Measurements from ENCODE around the gene TYMS.
"Not testable (repeated sequence)": the region's sequence is repeated elsewhere in the genome, so short reads cannot be mapped to it uniquely, and the experiment has no call there.

The TYMS gene

DNA sequence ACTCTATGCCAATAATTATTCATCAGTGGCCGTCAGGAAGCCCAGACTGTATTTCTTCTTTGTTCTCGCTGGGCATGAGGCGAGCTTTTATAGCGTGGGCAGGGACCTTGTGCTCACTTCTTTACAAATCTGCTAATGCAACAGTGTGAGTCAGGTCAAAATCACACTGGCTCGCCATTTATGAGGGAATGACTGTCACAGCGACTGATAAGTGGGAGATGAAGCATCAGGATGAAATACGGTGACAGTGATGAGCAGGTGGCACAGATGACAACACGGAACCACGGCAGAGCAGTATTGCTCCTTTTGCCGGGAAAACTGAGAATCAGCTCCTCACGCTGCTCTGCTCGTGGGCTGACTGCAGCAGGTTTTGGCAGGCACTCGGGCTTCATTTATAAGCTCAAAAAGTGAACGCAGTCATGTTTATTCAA is 20.5 kb downstream of the TYMS start:
- no peak for DNase-seq (ENCODE audit: low read depth in 2 of 2)

DNA sequence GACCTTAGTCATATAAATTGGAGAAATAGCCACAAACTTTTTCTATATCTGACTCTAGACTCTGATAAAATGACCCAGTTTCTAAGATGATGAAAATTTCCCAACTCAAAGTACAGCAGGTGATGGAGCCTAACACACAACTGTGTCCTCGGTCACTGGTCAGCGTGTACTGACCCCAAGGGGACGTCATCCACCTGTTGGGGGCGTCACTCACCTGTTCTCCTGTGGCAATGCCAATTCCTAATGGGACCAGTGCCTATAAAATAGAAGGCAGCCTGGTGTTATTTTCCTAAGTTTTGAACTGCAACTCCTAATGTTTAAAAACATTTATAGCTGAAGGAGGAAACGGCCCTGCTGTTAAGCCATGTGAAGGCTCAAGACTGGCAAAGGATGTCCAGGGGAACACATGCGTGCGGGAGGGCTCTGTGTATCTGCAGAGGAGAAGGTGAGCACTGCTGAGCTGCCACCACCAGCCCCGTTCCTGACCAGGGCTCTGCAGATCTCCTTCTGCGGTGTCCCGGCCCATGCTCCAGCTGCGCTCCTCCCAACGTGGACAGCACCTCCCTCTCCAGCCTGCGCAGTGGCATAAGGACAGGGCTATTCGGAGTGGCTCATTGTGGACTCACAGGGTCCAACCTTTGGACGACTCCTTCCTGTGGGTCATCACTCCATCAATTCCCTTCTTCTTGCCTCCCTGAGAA is 21.2 kb downstream of the TYMS start:
- no peak for DNase-seq (ENCODE audit: low read depth in 2 of 2)

DNA sequence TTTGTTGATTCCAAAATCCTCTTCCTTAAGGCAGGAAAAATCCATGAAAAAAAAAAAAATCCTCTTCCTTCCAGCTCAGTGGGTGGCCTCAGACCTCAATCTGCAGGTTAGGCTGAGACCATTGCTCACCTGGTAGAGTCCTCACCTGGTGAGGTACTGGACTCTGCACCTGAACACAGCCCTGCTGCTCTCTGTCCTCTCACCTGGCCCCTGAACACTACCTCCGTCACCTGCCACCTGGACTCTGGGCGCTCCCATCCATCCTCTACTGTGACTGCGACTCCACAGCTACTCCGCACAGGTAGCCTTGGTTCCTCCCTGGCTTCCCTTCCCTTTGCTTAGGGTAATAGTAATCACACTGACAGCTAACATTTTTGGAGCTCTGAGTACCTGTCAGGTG is 22.1 kb downstream of the TYMS start:
- no peak for DNase-seq (ENCODE audit: low read depth in 2 of 2)

DNA sequence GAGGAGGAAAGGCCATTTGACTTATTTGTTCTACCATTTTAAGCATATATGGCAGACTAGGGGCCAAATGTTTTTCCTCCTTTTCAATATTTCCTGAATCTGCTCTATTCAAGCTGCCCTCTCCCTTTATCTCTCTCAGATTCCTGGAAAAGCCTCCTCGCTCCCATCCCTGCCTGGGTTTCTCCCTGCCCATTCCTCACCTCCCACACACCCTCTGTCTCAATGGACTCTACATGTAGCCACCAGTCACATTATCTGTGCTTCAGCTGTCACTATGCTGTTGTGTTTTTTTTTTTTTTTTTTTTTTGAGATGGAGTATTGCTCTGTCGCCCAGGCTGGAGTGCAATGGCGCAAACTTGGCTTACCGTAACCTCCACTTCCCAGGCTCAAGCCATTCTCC is 22.9 kb downstream of the TYMS start:
- no peak for DNase-seq (ENCODE audit: low read depth in 2 of 2)

DNA sequence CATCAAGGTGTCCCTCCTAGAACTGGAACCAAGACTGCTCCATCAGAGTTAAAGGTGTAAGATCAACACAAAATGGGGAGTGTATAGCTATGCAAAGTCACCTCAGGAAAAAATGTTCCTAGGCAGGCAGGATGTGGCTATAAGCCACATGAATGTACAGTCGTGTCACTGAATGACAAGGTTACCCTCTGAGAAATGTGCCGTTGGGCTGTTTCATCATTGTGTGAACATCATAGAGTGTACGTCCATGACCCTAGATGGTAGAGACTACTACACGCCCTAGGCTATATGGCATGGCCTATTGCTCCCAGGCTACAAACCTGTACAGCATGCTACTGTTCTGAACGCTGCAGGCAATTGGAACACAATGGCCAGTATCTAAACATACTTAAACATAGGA is 24.5 kb downstream of the TYMS start:
- DNase-seq (ENCODE audit: low read depth in 2 of 2): no peak

DNA sequence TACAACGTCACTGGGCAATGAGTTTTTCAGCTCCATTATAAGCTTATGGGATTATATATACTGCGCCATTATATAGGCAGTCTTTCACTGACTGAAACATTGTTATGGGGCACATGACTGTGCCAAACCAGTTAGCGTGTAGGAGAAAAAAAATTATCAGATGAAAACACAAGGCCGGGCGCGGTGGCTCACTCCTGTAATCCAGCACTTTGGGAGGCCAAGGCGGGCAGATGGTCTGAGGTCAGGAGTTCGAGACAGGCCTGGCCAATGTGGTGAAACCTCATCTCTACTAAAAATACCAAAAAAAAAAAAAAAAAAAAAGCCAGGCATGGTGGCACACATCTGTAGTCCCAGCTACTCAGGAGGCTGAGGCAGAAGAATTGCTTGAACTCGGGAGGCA is 25.0 kb downstream of the TYMS start:
- not testable (repeated sequence) for DNase-seq (ENCODE audit: low read depth in 2 of 2)

DNA sequence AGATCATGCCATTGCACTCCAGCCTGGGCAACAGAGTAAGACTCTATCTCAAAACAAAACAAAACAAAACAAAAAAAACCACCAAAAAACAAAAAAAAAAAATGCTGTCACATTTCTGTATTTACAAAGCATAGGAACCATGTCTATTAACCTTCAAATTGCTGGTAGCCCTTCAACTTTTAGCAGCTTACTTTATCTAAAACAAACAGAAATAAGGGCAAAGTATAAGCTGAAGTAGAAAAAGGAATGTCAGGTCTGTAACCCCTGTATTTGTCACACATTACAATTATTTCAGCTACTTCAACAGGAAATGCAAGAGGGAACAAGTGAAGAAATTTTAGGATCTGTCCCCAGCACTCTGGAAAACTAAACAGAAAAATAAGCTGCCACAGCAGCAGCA is 25.4 kb downstream of the TYMS start:
- DNase-seq (ENCODE audit: low read depth in 2 of 2): no peak

DNA sequence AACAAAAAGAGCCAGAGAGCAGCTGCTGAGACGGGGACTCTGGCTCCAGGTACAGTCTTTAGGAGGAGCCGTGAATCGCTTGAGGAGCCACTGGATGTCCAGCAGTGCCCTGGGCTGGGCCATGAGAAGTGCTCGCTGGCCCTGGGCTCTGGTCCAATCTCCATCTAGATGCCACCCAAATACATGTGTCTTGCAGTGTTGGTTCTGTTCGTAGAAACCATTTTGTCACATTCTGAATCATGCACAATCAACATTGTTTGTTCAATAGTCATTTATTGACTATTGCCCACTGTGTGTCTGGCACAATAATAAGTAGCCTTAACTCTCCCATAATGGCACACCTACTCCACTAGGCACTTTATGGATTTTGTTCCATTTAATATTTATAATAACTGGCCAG is 26.1 kb downstream of the TYMS start:
- DNase-seq (ENCODE audit: low read depth in 2 of 2): no peak

DNA sequence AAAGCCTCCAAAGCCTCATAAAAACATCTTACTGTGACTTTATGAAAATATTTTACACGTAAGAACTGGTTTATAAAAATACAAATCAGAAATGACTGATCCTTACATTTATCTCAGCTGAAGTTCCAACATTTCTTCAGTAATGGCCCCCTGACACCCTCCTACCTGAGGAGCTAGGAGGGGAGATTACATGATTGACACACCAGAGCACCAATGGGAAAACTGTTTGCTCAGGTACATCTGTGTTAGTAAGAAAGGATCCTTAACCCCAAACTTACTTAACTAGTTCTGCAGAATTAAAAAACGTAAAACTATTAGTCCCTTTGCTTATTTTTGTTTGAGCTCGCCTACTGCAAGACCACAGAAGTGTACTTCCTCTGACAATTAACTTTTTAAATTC is 28.0 kb downstream of the TYMS start:
- no peak for DNase-seq (ENCODE audit: low read depth in 2 of 2)

DNA sequence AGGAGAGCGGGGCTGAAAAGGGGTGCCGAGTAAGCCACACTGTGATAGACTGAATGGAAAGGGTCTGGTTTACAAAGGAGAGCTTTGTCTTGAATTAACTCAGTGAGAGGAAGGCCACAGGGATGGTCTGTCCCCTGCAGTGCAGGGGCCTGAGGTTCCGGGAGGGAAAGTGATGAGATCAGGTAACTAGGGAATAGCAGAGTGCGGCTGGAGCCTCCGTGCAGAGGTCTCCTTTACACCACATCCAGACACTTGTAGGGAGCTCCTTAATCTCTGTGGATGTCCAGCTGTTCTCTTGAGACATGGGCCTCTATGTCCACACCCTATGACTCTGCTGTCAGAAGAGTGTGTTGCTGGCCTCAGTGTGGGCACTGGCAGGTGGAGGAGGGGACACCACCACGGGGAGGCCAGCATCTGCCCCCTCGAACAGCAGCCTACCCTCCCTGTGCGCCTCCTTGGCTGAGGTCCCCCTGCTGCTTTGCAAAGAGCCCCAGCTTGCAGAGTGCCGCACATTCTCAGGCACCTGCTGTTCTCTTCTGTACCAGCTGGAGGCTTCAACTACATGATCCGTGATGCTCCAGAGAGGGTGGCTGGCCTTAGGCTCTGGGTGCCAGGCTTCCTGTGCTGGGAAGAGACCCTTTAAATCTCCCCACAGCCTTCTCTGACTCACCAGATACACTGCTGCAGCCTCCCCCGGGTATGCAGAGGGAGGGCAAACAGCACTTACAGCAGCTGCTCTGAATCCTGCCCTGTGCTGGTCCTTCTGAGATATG is 29.1 kb downstream of the TYMS start:
- no peak for DNase-seq (ENCODE audit: low read depth in 2 of 2)

DNA sequence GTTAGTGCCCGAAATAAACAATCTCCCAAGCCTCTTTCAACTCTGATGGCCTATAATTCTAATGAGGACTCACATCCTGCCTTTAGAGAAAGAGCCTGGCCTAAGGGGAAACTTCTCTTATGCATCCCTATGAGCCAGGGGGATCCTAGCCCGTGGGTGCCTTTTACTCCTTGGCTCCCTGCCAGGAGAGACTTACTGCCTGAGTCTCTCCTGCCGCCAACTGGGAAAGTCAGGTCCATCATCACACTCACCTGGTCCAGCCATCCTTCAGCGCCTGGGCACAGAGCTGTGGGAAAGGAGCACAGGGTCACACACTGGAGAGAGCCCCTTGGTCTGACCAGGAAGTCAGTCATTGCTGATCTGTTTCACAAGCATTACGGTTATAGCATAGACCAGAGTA is 30.9 kb downstream of the TYMS start:
- no peak for DNase-seq (ENCODE audit: low read depth in 2 of 2)

DNA sequence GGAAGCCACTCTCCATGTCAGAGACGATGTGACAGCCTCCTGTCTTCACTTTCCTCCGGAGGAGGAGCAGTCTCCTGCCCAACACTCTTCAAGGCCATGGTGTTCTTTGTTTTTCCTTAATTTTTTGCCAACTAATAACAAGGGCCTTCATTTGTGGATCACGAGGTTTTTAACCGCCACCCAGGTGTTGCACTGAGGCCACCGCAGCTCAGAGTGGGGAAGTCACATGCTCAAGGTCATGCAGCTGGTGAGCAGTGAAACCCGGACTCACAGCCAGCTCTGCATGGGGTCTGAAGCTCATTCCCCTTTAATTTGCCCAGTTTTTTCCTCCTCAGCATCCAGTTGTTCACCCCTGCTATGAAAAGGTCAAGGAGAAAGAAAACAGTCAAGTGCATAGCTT is 35.4 kb downstream of the TYMS start:
- DNase-seq (ENCODE audit: low read depth in 2 of 2): no peak

DNA sequence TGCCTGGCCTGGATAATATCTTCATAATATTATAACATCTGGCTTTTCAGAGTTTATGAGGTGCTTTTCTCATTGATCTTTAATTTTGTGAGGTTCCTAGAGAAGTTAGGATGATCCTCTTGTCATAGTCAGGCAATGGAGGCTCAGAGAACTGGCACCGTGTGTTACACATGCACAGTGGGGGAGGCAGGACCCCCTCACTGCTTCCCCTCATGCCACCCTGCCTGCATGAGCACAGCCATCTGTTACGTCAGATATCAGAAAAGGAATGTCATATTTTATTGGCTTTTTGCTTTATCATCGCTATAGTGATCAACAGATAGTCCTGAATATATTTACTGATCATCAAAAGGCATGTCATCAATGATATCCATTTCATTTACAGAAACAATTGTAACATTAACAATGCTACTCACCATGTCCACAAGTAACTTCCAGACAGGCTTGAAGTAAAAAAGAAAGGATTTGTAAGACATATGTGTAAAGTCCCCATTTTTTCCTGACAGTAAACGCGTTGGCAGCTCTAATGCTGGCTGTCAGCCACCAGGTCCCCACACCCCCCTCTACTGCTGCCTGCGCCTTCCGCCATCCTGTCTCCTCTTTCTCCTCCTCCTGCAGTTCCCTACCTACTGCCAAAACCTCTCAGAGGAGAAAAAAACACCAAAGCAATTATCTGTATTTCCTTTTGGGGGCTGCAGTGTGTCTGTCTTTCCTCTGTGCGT is 36.2 kb downstream of the TYMS start:
- DNase-seq (ENCODE audit: low read depth in 2 of 2): no peak

DNA sequence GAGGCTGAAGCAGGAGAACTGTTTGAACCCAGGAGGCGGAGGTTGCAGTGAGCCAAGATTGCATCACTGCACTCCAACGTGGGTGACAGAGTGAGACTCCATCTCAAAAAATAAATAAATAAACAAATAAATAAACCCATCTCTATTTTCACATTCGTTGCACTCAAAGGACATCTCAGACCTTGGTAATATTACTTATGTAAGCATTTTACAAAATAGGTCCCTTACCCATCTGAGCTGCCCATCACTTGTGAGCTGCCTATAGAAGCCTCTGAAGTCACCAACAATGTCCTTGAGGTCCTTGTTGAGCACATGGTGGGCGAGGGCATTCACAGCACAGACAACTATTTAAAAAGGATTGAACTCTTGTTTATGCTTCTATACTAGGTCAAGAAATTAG is 39.6 kb downstream of the TYMS start:
- DNase-seq (ENCODE audit: low read depth in 2 of 2): no peak

DNA sequence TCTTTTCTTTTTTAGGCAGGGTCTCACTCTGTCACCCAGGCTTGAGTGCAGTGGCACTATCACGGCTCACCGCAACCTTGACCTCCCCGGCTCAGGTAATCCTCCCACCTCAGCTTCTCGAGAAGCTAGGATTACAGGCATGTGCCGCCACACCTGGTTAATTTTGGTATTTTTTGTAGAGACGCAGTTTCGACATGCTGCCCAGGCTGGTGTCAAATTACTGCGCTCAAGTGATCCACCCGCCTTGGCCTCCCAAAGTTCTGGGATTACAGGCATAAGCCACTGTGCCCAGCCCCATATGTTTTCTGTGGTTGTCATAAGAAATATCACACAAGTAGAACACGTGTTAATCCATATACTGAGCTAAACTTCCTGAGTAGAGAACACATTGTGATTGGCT is 40.3 kb downstream of the TYMS start:
- DNase-seq (ENCODE audit: low read depth in 2 of 2): no peak

DNA sequence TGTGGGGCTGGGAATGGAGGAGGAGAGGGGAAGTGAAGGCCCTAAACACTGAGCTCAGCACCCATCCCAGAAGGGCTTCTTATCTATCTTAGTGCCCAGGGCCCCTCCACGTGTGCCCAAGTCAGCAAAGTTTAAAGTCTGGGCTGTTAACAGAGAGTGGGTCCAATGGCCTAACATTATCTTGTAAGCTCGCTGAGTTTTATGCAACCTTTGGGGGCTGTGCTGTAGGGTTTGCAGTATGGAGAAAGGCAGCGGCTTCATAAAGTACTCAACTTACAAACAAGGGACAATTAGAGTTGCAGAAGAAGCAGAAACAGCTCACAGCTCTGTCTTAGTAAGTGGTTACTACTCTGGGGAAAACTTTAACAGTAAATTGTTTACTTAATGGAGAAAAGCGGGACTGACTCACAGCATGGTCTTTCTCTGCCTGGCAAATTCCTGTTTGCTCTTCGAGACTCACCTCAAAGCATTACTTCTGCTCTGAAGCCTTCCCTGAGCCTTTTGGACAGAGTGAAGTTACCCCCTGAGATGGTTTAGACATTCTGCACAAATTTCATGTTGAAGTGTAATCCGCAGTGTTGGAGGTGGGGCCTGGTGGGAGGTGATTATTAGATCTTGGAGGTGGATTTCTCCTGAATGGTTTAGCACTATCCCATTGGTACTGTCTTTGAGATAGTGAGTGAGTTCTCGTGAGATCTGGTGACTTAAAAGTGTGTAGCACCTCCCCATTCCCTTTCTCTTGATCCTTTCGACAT is 45.9 kb downstream of the TYMS start:
- DNase-seq (ENCODE audit: low read depth in 2 of 2): no peak

DNA sequence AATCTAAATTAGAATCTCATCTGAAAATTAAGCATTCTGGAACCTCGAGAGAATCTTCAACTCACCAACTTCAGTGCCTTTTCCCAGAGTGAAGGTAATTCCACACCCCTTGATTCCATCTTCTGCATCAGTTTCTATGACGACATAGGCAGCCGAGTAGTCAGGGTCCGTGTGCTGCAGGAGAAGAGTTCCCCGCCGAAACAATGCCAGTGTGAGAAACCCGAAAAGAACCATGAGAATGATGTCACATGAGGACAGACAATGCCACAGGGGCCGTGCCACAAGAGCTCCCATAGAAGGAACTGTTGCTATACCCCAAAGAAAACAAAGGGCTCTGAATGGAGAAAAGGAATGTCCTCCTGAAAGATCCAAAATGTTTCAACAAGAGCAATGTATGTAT is 49.0 kb downstream of the TYMS start:
- DNase-seq (ENCODE audit: low read depth in 2 of 2): no peak

DNA sequence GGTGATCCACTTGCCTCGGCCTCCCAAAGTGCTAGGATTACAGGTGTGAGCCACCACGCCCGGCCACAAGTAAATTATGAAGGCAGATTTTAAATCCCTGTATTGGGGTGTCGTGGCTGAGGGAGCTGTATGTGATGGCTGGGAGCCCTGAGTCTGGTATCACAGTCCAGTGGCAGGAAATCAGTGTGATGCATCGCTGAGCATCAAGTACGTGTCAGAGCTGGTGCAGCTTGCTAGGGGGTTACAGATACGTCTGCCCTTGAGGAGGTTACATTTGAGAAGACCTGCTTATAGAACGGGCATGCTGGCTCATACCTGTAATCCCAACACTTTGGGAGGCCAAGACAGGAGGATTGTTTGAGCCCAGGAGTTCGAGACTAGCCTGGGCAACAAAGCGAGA is 50.6 kb downstream of the TYMS start:
- no peak for DNase-seq (ENCODE audit: low read depth in 2 of 2)

DNA sequence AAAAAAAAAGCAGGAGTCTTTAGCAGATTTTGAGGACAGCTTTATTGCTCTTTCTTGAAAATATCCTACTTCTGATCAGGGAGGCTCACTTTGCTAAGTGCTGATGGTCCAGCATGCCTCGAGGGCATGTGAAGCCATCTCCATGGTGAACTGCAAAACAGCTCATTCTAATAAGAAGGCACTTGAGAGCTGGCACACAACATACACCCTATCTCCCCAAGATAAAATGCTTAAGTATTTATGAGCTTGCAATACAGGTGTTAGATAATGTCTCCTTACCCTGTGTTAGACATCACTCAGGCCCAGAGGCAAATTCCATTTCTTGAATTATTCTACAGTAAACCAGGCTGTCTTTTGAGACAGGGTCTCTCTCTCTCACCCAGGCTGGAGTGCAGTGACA is 52.3 kb downstream of the TYMS start:
- DNase-seq (ENCODE audit: low read depth in 2 of 2): no peak

DNA sequence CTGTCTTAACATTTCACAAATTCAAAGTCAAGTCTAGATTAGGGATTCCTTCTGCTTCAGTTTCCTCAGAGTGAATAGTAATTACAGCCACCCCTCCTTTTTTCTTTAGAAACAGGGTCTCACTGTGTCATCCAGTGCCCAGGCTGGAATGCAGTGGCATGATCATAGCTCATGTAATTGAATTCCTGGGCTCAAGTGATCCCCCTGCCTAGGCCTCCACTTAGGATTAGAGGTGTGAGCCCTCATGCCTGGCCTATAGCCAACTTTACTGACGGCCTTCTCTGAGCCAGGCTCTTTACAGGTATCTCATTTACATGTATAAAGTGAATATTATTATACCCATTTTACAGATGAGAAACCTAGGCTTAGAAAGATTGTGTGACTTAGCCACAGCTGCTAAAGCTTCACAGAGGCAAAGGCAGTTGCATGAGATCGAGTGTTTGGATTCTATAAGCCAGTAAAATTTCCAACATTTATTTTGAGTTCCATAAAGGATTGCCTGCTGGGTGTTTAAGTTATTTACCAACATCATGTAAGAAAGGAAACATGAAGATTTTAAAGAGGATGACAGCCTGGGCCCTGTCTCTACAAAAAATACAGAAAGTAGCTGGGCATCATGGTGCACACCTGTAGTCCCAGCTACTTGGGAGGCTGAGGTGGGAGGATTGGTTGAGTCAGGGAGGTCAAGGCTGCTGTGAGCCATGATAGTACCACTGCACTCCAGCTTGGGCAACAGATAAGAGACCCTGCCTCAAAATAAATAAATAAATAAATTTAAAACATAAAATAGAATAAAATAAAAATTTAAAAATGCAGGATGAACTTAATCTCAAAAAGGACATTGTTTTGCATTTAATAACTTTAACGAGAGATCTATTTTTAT is 53.2 kb downstream of the TYMS start:
- no peak for DNase-seq (ENCODE audit: low read depth in 2 of 2)

DNA sequence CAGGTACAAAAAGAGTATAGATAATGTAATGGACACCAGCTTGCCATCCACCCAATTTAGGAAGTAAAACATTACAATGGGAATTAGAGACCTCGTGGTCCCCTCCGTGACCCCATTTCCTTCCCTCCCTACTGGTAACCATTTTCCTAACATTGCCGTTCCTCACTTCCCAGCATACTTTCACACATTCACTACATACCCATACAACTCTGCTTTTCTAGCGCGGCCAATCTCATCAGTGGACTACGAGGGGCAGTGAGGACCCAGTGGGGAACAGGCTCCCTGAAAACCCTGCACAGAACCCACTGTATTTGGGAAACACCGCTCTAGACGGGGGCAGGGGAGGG is 53.8 kb downstream of the TYMS start:
- DNase-seq (ENCODE audit: low read depth in 2 of 2): no peak
